ENCODE data around the gene LRATD1. TPM values are rescaled to one million over a fixed set of nuclear protein-coding genes. Genes with fewer than 3 reads are reported as not detected.

LRATD1 gene
- polyA plus RNA-seq, 1 experiment, result 2.0 TPM

DNA sequence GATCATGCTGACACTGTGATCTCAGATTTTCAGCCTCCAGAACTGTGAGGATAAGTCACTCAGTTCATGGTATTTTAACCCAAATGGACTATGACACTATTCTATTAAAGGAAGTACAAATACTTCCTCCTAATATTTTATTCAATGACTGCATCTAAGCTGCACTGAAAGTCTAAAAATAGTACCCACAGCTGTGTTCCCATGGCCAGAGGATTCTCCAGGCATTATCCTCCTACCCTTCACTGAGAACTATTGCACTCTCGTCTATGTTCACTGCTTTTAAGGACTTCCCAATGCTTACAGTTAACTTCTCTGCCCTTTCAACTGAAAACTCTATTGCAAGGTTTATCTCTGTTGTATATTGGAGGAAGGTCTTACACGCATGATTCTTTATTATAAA lies 15.2 kb downstream of the LRATD1 start:
- TF ChIP-seq, protein P1, sequence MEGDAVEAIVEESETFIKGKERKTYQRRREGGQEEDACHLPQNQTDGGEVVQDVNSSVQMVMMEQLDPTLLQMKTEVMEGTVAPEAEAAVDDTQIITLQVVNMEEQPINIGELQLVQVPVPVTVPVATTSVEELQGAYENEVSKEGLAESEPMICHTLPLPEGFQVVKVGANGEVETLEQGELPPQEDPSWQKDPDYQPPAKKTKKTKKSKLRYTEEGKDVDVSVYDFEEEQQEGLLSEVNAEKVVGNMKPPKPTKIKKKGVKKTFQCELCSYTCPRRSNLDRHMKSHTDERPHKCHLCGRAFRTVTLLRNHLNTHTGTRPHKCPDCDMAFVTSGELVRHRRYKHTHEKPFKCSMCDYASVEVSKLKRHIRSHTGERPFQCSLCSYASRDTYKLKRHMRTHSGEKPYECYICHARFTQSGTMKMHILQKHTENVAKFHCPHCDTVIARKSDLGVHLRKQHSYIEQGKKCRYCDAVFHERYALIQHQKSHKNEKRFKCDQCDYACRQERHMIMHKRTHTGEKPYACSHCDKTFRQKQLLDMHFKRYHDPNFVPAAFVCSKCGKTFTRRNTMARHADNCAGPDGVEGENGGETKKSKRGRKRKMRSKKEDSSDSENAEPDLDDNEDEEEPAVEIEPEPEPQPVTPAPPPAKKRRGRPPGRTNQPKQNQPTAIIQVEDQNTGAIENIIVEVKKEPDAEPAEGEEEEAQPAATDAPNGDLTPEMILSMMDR (IDR thresholded peaks at IDR 0.05; ENCODE audit: low read depth, low read length), result no peak
- ChIA-PET POLR2A (no interaction called here), CTCF (no interaction called here)
- Histone ChIP-seq H3K4me3 (ENCODE audit: low read depth, low read length) (no peak overlapping the region), H3K9me3 (ENCODE audit: control insufficient read depth, insufficient read depth, low read length) (no peaks in the 10 kb centered on the region), H3K27me3 (ENCODE audit: control insufficient read depth, insufficient read depth, low read length) (no peaks in the 10 kb centered on the region), H3K27ac (ENCODE audit: low read depth, low read length) (no peak overlapping the region)
- no peak for DNase-seq (ENCODE audit: low read depth, low spot score)

DNA sequence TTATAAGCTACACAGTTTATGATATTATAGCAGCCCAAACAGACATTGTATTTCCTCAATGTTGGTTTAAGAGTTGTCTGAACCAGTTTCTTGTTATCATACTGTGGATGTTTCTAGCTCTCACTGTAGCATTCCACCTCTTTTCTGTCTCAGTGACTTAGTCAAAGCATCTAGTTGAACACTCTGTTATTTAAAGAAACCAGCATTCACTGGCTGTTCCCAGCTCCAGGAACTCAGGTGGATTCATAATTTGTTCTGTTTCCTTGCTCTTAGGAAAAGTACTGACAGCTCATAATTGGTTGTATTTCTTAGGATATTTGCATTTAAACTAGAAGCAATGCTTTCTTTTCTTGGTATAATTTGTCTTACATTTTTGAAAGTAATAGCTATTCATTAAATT lies 17.5 kb downstream of the LRATD1 start:
- CTCF ChIA-PET, result no interaction called here
- Histone ChIP-seq H3K9me3 (ENCODE audit: control insufficient read depth, insufficient read depth, low read length) (no peaks in the 10 kb centered on the region), H3K27me3 (ENCODE audit: control insufficient read depth, insufficient read depth, low read length) (no peaks in the 10 kb centered on the region), H3K4me3 (ENCODE audit: low read depth, low read length) (no peak overlapping the region), H3K27ac (ENCODE audit: low read depth, low read length) (no peak overlapping the region)
- TF ChIP-seq, protein P1 (IDR thresholded peaks at IDR 0.05; ENCODE audit: low read depth, low read length), result no peak
- POLR2A ChIA-PET, result no interaction called here
- no peak for DNase-seq (ENCODE audit: low read depth, low spot score)

DNA sequence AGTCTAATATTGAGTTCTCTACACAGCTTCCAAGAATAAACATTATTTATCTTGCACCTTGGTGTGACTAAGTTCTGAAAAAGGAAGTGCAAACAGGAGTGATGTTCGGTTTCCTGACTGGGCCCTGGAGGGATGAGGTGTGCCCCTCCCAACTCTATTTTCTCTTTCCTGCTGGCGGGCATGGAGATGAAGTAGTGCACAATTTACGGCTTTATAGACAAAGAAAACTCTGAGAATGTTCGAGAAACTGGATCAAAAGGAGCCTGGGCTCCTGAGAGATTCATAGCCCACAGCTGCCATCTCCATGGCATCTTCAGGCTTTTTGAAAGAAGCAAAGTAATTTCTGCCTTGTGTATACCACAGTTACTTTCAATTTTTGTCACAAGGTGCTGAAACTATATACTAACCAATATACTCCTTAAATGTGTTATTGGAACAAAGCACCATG lies 22.3 kb downstream of the LRATD1 start:
- DNase-seq (ENCODE audit: low read depth, low spot score), result no peak
- no peaks in the 10 kb centered on the region for H3K27me3 ChIP-seq (ENCODE audit: control insufficient read depth, insufficient read depth, low read length)
- TF ChIP-seq, protein P1 (IDR thresholded peaks at IDR 0.05; ENCODE audit: low read depth, low read length), result no peak
- H3K27ac ChIP-seq (ENCODE audit: low read depth, low read length), result no peak overlapping the region
- ChIA-PET CTCF (no interaction called here), POLR2A (interaction anchor here (0.6 kb wide), 1 partner anchor 138 kb away, joined by 5 read pairs; no protein-coding TSS in a partner anchor)
- H3K4me3 ChIP-seq (ENCODE audit: low read depth, low read length), result no peak overlapping the region
- no peaks in the 10 kb centered on the region for H3K9me3 ChIP-seq (ENCODE audit: control insufficient read depth, insufficient read depth, low read length)

DNA sequence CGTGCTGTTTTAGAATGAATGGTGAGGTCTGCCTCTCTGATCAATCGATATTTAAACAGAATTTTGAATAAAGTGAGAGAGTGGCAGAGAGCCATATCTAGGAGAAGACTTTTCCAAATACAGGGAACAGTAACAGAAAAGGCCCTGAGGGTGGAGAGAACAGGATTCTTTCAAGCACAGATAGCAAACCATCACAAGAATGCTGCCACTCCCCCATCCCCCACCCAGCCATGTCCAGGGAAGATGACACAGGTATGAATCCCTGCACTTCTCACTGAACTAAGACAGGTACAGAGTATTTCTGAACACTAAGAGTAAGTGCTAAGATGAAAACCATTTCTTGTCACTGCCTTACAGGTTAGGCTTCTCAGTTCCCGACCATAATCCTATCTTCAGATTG lies 23.6 kb downstream of the LRATD1 start:
- DNase-seq (ENCODE audit: low read depth, low spot score), result no peak
- no peak overlapping the region for H3K27ac ChIP-seq (ENCODE audit: low read depth, low read length)
- CTCF ChIA-PET, result no interaction called here
- H3K4me3 ChIP-seq (ENCODE audit: low read depth, low read length), result no peak overlapping the region
- H3K9me3 ChIP-seq (ENCODE audit: control insufficient read depth, insufficient read depth, low read length), result no peaks in the 10 kb centered on the region
- POLR2A ChIA-PET, result no interaction called here
- TF ChIP-seq, protein P1 (IDR thresholded peaks at IDR 0.05; ENCODE audit: low read depth, low read length), result no peak
- H3K27me3 ChIP-seq (ENCODE audit: control insufficient read depth, insufficient read depth, low read length), result no peaks in the 10 kb centered on the region

DNA sequence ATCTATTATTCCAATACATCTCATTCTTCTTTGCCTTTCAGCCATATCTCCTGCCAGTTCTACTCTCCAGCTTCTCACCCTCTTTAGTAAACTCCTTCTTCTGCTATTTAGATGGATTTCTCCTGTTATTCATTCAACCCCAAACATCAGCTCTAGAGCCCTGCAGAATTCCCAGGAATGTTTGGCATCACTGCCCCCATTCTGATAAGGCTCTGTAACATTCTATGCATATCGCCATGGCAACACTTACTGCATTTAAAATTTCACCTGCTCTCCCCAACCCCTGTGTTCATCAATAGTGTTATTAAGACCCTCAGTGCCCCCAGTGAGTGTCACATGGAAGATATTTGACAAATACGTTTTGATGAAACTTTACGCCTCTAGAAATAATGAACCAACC lies 28.6 kb downstream of the LRATD1 start:
- CTCF ChIA-PET, result no interaction called here
- H3K9me3 ChIP-seq (ENCODE audit: control insufficient read depth, insufficient read depth, low read length), result peaks cover 2% of the 10 kb centered on the region; the same call in 1 of the 2 replicates
- POLR2A ChIA-PET, result no interaction called here
- TF ChIP-seq, protein P1 (IDR thresholded peaks at IDR 0.05; ENCODE audit: low read depth, low read length), result no peak
- no peak overlapping the region for H3K27ac ChIP-seq (ENCODE audit: low read depth, low read length)
- H3K27me3 ChIP-seq (ENCODE audit: control insufficient read depth, insufficient read depth, low read length), result no peaks in the 10 kb centered on the region
- H3K4me3 ChIP-seq (ENCODE audit: low read depth, low read length), result no peak overlapping the region
- DNase-seq (ENCODE audit: low read depth, low spot score), result no peak

All from AG04450 (cell line).